Esophagus muscularis mucosa (tissue), 4 donors: ENCODE measurements around the gene CD99. TPM values are rescaled to one million over a fixed set of nuclear protein-coding genes. Genes with fewer than 3 reads are reported as not detected.

ENCODE experiments used
- DNase-seq: peaks from one replicate; pipeline ENCODE4 v3.0.0-alpha.2; 2017; ENCODE audit errors: extremely low spot score
- H3K27ac ChIP-seq, 4 donors: fragments of 200-600 bp; sonication (generic); replicated peaks in 1 of 4; 1 replicate in 3 of 4; 2 replicates in 1 of 4; pipeline ENCODE4 v1.5.1; 2016 to 2019; ENCODE audit warnings: mild to moderate bottlenecking in 1 of 4
- H3K27me3 ChIP-seq, 4 donors: fragments of 200-600 bp; sonication (generic); one replicate each; pipeline versions ENCODE4 v1.5.1 to v1.6.0; 2016 to 2019
- H3K36me3 ChIP-seq, 4 donors: fragments of 200-600 bp; sonication (generic); one replicate each; pipeline ENCODE4 v1.5.1; 2016 to 2019
- H3K4me1 ChIP-seq, 4 donors: fragments of 200-600 bp; sonication (generic); one replicate each; pipeline ENCODE4 v1.5.1; 2016 to 2019
- H3K4me3 ChIP-seq, 4 donors: fragments of 200-600 bp; sonication (generic); 1 replicate in 2 of 4; 2 replicates in 2 of 4; pipeline ENCODE4 v1.5.1; 2016 to 2019; ENCODE audit warnings: mild to moderate bottlenecking in 4 of 4, moderate library complexity in 1 of 4
- H3K9me3 ChIP-seq, 4 donors: fragments of 200-600 bp; sonication (generic); 1 replicate in 3 of 4; 2 replicates in 1 of 4; pipeline ENCODE4 v1.5.1; 2016 to 2019
- CTCF ChIP-seq, 3 experiments: fragments of 200-600 bp in 2 of 3; fragments of 450-650 bp in 1 of 3; sonication (generic) in 2 of 3; IDR thresholded peaks; one replicate each; pipeline ENCODE4 v1.5.1; 2017 to 2019; ENCODE audit warnings: antibody characterized with exemption in 3 of 3, mild to moderate bottlenecking in 2 of 3, moderate library complexity in 1 of 3
- EP300 ChIP-seq: sonication (generic); formaldehyde crosslinking; IDR thresholded peaks from one replicate; pipeline ENCODE4 v1.6.1; 2017; ENCODE audit warnings: antibody characterized with exemption
- POLR2A ChIP-seq: fragments of 450-650 bp; IDR thresholded peaks from one replicate; pipeline ENCODE4 v1.6.1; 2017; ENCODE audit warnings: antibody characterized with exemption, moderate library complexity, mild to moderate bottlenecking, low read depth
- POLR2AphosphoS5 ChIP-seq, 2 donors: sonication (generic); formaldehyde crosslinking; IDR thresholded peaks; one replicate each; pipeline ENCODE4 v1.6.1; 2017; ENCODE audit warnings: antibody characterized with exemption in 2 of 2
- WGBS: methylation state at CpG from one replicate; pipeline ENCODE4 v1.1.5; 2018; 5-methylcytosine and 5-hydroxymethylcytosine counted together
- intact Hi-C: fragments of 100-400 bp; cut with DNase I; formaldehyde crosslinking; loops from one replicate; pipeline ENCODE4 v1.15.1; 2023
- total RNA-seq, 4 donors: library from RNA; depleted of rRNA; stranded (reverse); fragments of >200 nt; gene quantifications; one replicate each; pipeline versions ENCODE4 v1.1.0 to v1.2.1, GENCODE V29; 2016

CD99 gene
- total RNA-seq, 4 donors from 2014 or later, result 311 to 469 (median 376) TPM

- WGBS, result 66% methylated on average over 6 of the region's 6 CpGs
- no peaks in the 10 kb centered on the region for H3K27me3 ChIP-seq
- H3K36me3 ChIP-seq, result no peaks in the 10 kb centered on the region
- TF ChIP-seq POLR2AphosphoS5 (IDR thresholded peaks at IDR 0.05), result no peak
- no peak for TF ChIP-seq CTCF (IDR thresholded peaks at IDR 0.05)
- no peak for TF ChIP-seq EP300
- no peak for TF ChIP-seq POLR2A
- no peaks in the 10 kb centered on the region for H3K9me3 ChIP-seq
- H3K27ac ChIP-seq, result no peak overlapping the region
- no peak overlapping the region for H3K4me3 ChIP-seq
- intact Hi-C loops, result no loop called here
- DNase-seq, result no peak
- peaks cover 0 to 8% (median 6%) of the 10 kb centered on the region in 4 donors for H3K4me1 ChIP-seq
These were observed 8.4 kb upstream of the CD99 start for GRCh38 chrX:2682565-2683177.

GRCh38 chrX:2684256-2684655 lies 6.8 kb upstream of the CD99 start:
- intact Hi-C loops, result no loop called here
- WGBS, result 96% methylated on average over 1 of the region's 1 CpG
- TF ChIP-seq POLR2AphosphoS5 (IDR thresholded peaks at IDR 0.05) (no peak), CTCF (IDR thresholded peaks at IDR 0.05) (no peak), POLR2A (no peak), EP300 (no peak)
- DNase-seq, result no peak
- Histone ChIP-seq H3K27ac (no peak overlapping the region), H3K4me3 (no peak overlapping the region), H3K27me3 (no peaks in the 10 kb centered on the region), H3K4me1 (no peaks in the 10 kb centered on the region), H3K36me3 (no peaks in the 10 kb centered on the region), H3K9me3 (no peaks in the 10 kb centered on the region)

- Histone ChIP-seq H3K27me3 (no peaks in the 10 kb centered on the region), H3K36me3 (no peaks in the 10 kb centered on the region), H3K4me1 (peaks cover 0 to 7% (median 7%) of the 10 kb centered on the region in 4 donors), H3K4me3 (no peak overlapping the region), H3K9me3 (no peaks in the 10 kb centered on the region), H3K27ac (no peak overlapping the region)
- 89% methylated on average over 5 of the region's 5 CpGs for WGBS
- no peak for TF ChIP-seq CTCF (IDR thresholded peaks at IDR 0.05)
- no peak for DNase-seq
- intact Hi-C loops, result no loop called here
These were observed 5.2 kb upstream of the CD99 start for GRCh38 chrX:2685886-2686285.

GRCh38 chrX:2689773-2690666 lies 1.1 kb upstream of the CD99 start:
- no peaks in the 10 kb centered on the region for H3K36me3 ChIP-seq
- H3K27ac ChIP-seq, result peak overlapping the region; percentile 61 to 93 (median 88)
- H3K4me1 ChIP-seq, result peaks cover 25 to 36% (median 35%) of the 10 kb centered on the region in 4 donors
- peak overlapping the region; percentile 79 to 95 (median 86) for H3K4me3 ChIP-seq
- no peak for DNase-seq
- WGBS, result 86% methylated on average over 13 of the region's 37 CpGs
- TF ChIP-seq POLR2AphosphoS5 (IDR thresholded peaks at IDR 0.05) (no peak), POLR2A (no peak), EP300 (no peak), CTCF (IDR thresholded peaks at IDR 0.05) (no peak)
- H3K9me3 ChIP-seq, result no peaks in the 10 kb centered on the region
- intact Hi-C loops, result loop anchor here (10.0 kb wide), 2 partner anchors 75 to 1235 kb away; partner anchors contain the start of gene ASMTL
- H3K27me3 ChIP-seq, result no peaks in the 10 kb centered on the region
